Non-pigmented ciliary epithelial cell (primary cell): ENCODE measurements around the gene ARFIP2.

ENCODE experiments used
- DNase-seq: peaks from one replicate; pipeline ENCODE4 v3.0.0-alpha.2; 2010; ENCODE audit warnings: low read depth

Gene ARFIP2

DNA sequence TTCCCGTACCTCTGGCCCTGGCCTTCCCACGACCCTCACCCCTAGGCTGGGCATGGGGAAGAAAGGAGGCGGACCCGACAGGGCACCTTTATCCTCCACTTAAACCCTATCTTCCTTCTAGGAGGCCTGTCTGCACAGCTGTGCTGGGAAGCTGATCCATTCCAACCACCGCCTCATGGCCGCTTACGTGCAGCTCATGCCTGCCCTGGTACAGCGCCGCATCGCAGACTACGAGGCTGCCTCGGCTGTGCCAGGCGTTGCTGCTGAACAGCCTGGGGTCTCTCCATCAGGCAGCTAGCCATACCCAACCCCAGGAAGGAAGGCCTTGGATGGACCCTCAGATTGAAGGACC lies 769 bp upstream of the ARFIP2 start:
- no peak for DNase-seq

DNA sequence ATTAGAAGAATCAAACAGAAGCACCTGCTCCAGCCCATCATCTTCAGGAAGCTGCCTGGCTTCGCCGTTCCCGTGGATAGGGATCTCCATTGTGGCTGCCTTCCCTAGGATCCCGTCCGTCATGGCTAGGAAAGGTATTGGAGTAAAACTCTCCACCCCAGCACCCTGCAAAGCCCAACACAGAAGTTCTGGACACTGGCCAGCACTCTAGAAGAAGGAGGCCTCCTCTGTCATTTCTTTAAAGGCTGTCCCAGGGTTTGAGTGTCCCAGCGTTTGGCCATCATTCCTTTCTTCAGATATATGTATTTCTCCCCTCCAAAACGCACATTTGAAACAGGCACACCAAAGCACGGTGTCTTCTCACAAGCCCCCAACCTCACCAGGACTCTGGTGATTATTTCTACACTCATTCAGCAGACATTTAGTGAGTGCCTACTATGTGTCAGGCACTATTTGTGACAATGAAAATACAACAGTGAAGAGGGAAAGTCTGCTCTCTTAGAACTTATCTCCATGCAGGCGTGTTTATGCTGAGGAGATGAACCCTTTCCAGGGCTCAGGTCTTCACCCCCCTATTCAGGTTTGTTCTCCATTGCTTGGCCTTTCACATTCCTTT lies 724 bp downstream of the ARFIP2 start:
- DNase-seq = no peak

- no peak for DNase-seq
Observed at GRCh38 chr11:6476571-6476970, 4.6 kb downstream of the ARFIP2 start.

GRCh38 chr11:6475936-6476335 lies 5.2 kb downstream of the ARFIP2 start:
- DNase-seq = no peak

- no peak for DNase-seq
Observed at GRCh38 chr11:6474806-6475500, 6.2 kb downstream of the ARFIP2 start.

DNA sequence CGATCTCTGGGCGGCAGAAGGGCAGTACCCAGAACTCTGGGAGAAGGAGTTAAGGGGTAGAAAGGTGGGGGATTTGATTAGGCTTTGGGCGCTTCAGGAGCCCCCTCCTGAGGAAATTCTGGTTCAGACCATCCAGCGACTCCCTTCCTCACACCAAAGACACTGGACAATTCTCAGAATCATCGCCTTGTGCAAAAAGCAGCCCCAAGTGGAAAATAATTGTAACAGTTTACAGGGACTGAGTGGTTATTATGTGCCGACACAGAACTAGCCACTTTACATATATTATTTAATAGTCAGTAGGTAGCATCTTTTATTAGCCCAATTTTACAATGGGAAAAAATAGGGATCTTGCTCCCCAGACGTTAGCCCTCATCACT lies 6.7 kb downstream of the ARFIP2 start:
- no peak for DNase-seq

- DNase-seq = no peak
Observed at GRCh38 chr11:6473451-6474412, 7.4 kb downstream of the ARFIP2 start, which contains the start of gene TRIM3. Gene TRIM3 (minus strand): TSS chr11:6473941. CDS start chr11:6465695, 8,246 bp downstream.

DNA sequence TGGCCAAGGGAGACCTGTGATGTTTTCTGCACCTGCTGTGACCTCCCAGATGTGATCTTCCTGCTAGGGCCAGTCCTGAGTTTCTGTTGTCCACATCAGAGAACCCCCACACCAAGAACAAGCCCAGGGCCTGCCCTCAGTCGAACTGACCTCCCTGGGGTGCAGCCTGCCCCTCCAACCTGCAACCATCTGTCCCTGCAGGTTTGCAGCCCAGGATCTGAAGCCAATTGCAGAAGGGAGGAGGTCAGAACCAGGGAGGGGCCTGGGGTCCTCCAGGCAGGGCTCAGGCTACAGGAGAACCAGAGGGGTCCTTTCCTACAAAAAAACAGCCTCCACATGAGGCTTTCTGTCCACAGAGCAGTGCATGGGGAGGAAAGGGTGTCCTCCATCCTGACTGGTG lies 8.2 kb downstream of the ARFIP2 start:
- no peak for DNase-seq

DNA sequence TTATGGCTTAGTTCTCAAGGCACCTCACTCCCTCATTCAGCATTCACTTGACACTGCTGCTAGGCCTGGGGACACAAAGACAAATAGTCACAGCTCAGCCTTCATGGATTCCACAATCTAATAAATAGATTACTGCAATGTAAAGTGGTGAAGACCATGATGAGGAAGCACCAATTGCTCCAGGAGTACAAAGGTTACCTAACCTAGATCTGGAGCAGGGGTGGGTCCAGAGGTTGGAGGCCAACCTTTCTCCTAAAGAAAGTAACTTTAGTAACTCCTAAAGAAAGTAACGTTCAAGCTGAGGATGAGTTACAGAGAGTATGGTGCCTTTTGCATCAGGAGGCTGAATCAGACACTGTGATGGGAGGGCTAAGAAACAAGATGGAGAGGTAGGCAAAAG lies 11.5 kb downstream of the ARFIP2 start:
- no peak for DNase-seq

DNA sequence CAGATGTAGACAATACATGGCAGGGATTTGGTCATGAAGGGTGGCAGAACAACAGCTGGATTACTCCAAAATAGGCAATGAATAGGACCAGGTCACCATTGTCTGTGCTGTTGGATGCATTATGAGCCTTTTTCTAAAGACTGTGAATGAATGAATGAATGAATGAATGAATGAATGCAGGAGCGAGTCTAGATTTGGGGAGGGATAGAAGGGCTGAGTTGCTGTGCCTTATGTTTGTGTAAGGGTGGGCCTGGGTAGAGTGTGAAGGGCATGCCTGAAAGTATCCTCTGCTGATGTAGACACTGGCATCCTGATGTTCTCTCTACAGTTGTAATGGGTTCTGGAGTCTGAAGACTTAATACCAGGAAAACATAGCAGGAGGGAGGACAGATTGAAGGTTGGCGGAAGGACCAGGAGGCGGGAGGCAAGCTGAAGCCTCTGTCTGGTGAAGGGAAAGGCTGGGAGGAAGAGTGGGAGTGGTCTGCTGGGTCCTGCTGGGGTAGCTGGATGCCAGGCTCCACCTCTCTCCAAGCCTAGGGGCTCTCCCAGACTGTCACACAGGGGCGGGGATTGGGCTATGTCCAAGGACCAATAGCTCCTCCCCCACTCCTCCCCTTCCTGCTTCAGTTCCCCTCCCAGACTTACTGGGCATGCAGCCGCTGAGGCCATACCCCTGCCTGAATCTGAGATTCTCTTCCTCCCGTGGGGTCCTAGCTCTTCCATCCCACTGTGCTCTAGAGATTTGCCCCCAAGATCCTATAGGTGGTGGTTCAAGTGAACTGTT lies 12.2 kb downstream of the ARFIP2 start:
- DNase-seq = no peak

- no peak for DNase-seq
Observed at GRCh38 chr11:6459099-6459450, 22.1 kb downstream of the ARFIP2 start.

DNA sequence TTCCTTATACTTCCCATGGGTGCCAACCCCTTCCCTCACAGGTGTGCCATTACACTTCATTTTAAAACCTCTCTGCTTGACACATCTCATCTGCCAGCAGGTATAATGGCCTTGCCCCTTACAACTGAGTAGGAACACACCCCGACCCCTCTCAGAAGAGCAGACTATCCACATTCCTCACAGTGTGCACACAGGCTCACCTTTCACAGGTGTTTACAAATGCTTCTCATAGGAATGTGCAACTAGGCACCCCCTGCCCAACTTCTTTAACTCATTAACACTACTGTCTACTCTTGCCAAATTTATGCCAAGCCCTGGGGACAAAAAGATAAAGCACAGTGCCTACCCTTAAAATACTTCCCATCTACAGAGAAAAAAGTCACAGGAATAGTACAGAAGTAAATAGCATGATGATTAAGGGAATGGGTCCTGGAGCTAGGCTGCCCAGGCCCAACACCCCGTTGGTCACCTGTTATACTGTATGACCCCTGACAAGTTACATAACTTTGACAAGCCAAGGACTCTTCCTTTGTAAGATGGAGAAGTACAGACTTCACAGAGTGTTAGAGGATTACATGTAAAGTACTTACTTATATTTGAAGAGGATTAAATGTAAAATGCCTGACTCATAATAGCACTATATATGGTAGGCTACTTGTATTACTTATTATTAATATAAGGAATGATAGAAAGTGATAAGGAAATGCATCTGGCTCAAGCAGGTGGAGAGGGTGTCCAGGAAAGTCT lies 22.6 kb downstream of the ARFIP2 start:
- DNase-seq = no peak

GRCh38 chr11:6457581-6458320 lies 23.4 kb downstream of the ARFIP2 start:
- no peak for DNase-seq

- DNase-seq = no peak
Observed at GRCh38 chr11:6456361-6457073, 24.6 kb downstream of the ARFIP2 start.

- no peak for DNase-seq
Observed at GRCh38 chr11:6455070-6455469, 26.1 kb downstream of the ARFIP2 start.

DNA sequence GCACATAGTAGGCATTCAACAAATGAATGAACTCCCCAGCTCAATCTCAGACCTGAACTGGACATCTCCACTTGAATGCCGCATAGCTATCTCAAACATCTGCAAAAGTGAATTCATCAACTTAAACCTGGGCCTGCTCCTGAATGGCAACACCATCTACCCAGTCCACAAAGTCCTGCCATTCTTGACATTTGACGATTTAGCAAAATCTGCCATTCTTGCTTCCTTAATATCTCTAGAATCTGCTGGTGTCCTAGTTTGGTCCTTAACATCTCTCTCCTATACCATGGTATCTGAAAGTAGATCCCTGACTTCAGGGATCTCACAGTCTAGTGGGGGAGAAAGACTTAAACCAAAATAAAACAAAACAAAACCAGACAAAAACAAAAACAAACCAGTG lies 28.0 kb downstream of the ARFIP2 start:
- DNase-seq = no peak

DNA sequence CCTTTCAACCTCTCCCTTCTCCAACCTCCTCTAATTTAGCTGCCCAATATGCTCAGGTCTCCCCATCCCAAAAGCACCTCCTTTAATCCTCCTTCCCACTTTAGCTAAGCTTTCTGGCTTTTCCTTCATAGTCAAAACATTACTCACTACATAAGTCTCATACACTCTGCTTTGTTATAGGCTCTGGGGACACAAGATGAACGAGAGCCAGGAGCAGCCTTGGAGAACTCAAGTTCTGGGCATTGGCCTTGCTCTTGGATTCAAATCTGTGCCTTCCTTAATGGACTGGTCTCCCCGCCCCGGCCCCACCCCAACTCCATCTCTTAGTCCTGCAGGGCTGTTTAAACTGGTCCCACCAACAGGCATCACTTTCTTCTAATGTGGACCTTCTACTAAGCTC lies 28.9 kb downstream of the ARFIP2 start:
- no peak for DNase-seq

GRCh38 chr11:6448574-6448973 lies 32.6 kb downstream of the ARFIP2 start:
- no peak for DNase-seq

DNA sequence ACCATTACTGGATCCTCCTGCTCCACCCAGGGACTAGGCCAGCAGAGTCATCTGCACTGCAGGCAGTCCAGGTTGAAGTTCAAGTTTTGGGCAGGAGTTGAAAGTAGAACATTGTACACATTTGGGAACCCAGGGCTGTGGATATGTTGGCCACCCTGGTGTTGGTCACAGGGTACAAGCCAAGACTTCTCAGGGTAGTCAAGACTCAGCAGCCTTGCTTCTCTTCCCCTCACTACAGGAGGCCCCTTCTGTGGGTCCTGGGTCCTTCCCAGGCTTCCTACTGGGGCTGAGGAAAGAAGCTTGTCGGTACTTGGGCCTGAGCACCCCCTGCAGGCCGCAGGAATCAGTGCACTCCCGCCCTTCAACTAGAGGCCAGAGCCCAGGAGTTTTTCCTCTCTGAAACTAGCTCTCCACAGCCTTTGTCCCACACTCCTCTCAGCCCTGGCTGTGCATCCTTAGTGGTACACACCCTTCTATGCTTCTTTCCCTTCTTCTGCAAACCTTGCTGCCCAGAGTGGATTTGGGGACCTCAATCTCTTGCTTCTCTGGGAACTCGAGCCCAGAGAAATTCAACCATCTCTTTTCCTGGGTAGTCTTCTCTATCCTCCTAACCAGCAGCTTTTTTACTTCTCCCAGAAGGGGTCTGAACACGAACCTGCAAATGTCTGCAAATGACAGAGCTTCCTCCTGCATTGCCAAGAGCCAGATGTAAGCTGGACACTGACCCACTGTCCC lies 37.7 kb downstream of the ARFIP2 start:
- no peak for DNase-seq
